Sigmoid colon (tissue), 4 donors: ENCODE results near the gene ZNF217.

Experiments used
- POLR2A ChIP-seq, 2 donors: fragments of 450-650 bp; IDR thresholded peaks; one replicate each; pipeline ENCODE4 v1.6.1; 2016; ENCODE audit warnings: antibody characterized with exemption in 2 of 2, mild to moderate bottlenecking in 2 of 2, moderate library complexity in 2 of 2
- POLR2AphosphoS5 ChIP-seq, 4 donors: sonication (generic); formaldehyde crosslinking; IDR thresholded peaks; one replicate each; pipeline ENCODE4 v1.6.1; 2017; ENCODE audit warnings: antibody characterized with exemption in 4 of 4
- TF ChIP-seq, protein P1 (sequence below), 4 experiments: fragments of 450-650 bp in 3 of 4; fragments of 200-600 bp in 1 of 4; IDR thresholded peaks; one replicate each; pipeline ENCODE4 v1.5.1; 2016 to 2019; ENCODE audit warnings: antibody characterized with exemption in 4 of 4, mild to moderate bottlenecking in 3 of 4, moderate library complexity in 2 of 4

DNA sequence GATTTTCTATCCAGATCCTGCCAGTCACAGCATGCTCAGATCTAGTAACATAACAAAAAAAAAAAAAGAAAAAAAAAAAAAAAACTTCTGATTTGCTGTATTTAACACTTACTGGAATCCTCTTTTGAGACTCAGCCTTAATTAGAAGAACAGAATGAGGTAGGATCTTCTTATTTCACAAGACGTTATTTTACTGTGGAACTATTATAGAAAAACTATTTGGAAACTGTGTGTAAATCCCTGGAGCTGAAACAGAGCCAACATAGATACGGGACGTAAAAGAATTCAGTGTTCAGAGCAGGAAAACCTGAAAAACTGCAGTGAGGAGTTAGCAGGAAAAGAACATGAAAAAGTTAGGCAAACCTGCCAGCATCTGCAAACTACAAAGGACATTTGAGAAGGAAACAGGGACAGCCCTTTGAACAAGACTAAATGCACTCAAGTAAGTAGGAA lies 3.4 kb upstream of the ZNF217 start:
- TF ChIP-seq POLR2AphosphoS5 (IDR thresholded peaks at IDR 0.05) (no peak), POLR2A (IDR thresholded peaks at IDR 0.05) (no peak)
- TF ChIP-seq, protein P1, sequence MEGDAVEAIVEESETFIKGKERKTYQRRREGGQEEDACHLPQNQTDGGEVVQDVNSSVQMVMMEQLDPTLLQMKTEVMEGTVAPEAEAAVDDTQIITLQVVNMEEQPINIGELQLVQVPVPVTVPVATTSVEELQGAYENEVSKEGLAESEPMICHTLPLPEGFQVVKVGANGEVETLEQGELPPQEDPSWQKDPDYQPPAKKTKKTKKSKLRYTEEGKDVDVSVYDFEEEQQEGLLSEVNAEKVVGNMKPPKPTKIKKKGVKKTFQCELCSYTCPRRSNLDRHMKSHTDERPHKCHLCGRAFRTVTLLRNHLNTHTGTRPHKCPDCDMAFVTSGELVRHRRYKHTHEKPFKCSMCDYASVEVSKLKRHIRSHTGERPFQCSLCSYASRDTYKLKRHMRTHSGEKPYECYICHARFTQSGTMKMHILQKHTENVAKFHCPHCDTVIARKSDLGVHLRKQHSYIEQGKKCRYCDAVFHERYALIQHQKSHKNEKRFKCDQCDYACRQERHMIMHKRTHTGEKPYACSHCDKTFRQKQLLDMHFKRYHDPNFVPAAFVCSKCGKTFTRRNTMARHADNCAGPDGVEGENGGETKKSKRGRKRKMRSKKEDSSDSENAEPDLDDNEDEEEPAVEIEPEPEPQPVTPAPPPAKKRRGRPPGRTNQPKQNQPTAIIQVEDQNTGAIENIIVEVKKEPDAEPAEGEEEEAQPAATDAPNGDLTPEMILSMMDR (IDR thresholded peaks at IDR 0.05): no peak
